Measurements from ENCODE around the gene ZNF554. TPM values are rescaled to one million over a fixed set of nuclear protein-coding genes. Genes with fewer than 3 reads are reported as not detected.
"Not testable (repeated sequence)": the region's sequence is repeated elsewhere in the genome, so short reads cannot be mapped to it uniquely, and the experiment has no call there.

The ZNF554 gene
- total RNA-seq, 2 donors from 2014 or later, result 8.4 to 9.2 TPM

DNA sequence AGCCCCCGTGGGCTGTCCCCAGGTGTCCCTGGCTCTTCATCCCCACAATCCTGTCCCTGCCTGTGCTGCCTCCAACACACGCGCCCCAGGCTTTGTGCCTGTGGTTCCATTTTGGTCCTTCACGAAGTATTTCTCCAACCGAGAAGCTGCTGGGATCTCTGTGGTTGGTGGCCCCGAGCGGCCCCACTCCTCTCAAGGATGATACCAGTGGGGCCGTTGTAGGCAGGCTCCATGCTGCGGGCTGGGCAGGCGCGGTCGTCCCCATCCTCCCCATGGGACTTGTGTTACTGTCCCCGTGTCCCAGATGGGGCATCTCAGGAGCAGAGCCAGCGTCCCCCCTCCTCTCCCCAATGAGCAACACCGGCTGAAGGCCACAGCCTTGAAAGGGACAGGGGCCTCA is 3.7 kb upstream of the ZNF554 start:
- Histone ChIP-seq H3K9me3 (ENCODE audit: control insufficient read depth, low read length) (no peaks in the 10 kb centered on the region), H3K36me3 (ENCODE audit: control insufficient read depth, insufficient read depth, low read length) (peaks cover 10% of the 10 kb centered on the region), H3K27me3 (ENCODE audit: control insufficient read depth, insufficient read depth, low read length, poor library complexity, severe bottlenecking) (no peaks in the 10 kb centered on the region), H3K4me3 (ENCODE audit: low read length) (no peak overlapping the region), H3K27ac (ENCODE audit: low read depth, low read length) (no peak overlapping the region), H3K4me1 (ENCODE audit: control insufficient read depth, insufficient read depth, low read length) (no peaks in the 10 kb centered on the region), H3K9ac (ENCODE audit: extremely low read depth, low read length, poor library complexity, severe bottlenecking) (no peak overlapping the region)
- TF ChIP-seq, protein P1, sequence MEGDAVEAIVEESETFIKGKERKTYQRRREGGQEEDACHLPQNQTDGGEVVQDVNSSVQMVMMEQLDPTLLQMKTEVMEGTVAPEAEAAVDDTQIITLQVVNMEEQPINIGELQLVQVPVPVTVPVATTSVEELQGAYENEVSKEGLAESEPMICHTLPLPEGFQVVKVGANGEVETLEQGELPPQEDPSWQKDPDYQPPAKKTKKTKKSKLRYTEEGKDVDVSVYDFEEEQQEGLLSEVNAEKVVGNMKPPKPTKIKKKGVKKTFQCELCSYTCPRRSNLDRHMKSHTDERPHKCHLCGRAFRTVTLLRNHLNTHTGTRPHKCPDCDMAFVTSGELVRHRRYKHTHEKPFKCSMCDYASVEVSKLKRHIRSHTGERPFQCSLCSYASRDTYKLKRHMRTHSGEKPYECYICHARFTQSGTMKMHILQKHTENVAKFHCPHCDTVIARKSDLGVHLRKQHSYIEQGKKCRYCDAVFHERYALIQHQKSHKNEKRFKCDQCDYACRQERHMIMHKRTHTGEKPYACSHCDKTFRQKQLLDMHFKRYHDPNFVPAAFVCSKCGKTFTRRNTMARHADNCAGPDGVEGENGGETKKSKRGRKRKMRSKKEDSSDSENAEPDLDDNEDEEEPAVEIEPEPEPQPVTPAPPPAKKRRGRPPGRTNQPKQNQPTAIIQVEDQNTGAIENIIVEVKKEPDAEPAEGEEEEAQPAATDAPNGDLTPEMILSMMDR (conservative IDR thresholded peaks at IDR 0.05), result no peak
- H3K9me3 Mint-ChIP-seq, result no peaks in the 10 kb centered on the region
- H3K4me1 Mint-ChIP-seq, result no peaks in the 10 kb centered on the region
- H3K27ac Mint-ChIP-seq, result no peak overlapping the region
- H3K4me3 Mint-ChIP-seq, result no peak overlapping the region
- peaks cover 7% of the 10 kb centered on the region for H3K36me3 Mint-ChIP-seq (ENCODE audit: low read depth)
- WGBS, 2 experiments (ENCODE audit: insufficient coverage in 1 of 2, insufficient read length in 1 of 2), result 89 to 98% methylated on average over 10 to 15 of the region's 15 CpGs
- DNase-seq, result no peak
- H3K27me3 Mint-ChIP-seq (ENCODE audit: insufficient read depth), result no peaks in the 10 kb centered on the region

DNA sequence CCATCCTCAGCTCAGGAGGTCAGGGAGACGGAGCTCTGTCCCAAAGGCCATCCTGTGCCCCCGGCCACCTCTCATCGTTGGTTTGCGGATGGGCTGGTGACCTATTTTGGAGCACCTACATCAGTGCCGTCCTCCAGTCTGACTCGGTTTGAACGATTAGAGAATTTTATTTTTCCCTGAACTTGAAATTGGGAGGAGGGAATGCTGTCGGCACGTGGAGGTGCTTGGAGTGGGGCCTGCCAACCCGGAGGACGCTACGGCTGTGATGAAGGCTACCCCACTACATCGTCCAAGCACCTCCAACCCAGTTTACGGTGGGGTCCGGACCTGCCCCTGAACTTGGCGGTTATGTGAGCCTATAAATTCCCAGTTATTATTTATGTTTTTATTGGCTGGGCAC is 3.0 kb upstream of the ZNF554 start:
- H3K36me3 ChIP-seq (ENCODE audit: control insufficient read depth, insufficient read depth, low read length), result peaks cover 6% of the 10 kb centered on the region
- no peak overlapping the region for H3K4me3 ChIP-seq (ENCODE audit: low read length)
- H3K4me1 ChIP-seq (ENCODE audit: control insufficient read depth, insufficient read depth, low read length), result no peaks in the 10 kb centered on the region
- no peaks in the 10 kb centered on the region for H3K27me3 ChIP-seq (ENCODE audit: control insufficient read depth, insufficient read depth, low read length, poor library complexity, severe bottlenecking)
- WGBS, 2 experiments (ENCODE audit: insufficient coverage in 1 of 2, insufficient read length in 1 of 2), result 95 to 97% methylated on average over 12 to 16 of the region's 16 CpGs
- Mint-ChIP-seq H3K27me3 (ENCODE audit: insufficient read depth) (no peaks in the 10 kb centered on the region), H3K4me1 (no peaks in the 10 kb centered on the region), H3K9me3 (no peaks in the 10 kb centered on the region), H3K4me3 (no peak overlapping the region), H3K36me3 (ENCODE audit: low read depth) (peaks cover 4% of the 10 kb centered on the region), H3K27ac (no peak overlapping the region)
- H3K27ac ChIP-seq (ENCODE audit: low read depth, low read length), result no peak overlapping the region
- no peak for DNase-seq
- TF ChIP-seq, protein P1 (conservative IDR thresholded peaks at IDR 0.05), result no peak
- H3K9me3 ChIP-seq (ENCODE audit: control insufficient read depth, low read length), result no peaks in the 10 kb centered on the region
- H3K9ac ChIP-seq (ENCODE audit: extremely low read depth, low read length, poor library complexity, severe bottlenecking), result no peak overlapping the region

DNA sequence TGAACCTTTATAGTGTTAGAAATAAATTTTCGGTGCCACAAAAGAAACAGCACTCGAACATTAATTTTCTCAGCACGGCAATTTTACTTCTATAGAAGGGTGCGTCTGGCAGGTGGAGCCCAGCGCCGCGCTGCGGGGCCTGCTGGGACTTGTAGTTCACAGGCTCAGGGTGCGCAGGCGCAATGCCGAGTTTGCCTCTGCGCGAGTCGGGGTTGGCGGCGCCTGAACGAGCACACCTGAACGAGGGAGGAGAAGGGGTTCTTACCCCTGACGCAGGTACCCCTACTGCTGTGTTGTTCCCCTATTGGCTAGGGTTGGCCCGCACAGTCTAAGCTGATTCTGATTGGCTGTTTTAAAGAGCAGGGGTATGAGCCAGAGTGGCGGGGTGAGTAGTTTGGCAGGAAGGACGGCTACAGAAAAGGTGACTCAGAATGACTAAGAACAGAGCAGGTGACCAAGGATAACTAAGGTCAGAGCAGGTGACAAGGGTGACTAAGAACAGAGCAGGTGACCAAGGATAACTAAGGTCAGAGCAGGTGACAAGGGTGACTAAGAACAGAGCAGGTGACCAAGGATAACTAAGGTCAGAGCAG is 2.3 kb upstream of the ZNF554 start:
- not testable (repeated sequence) for H3K27me3 Mint-ChIP-seq (ENCODE audit: insufficient read depth); H3K4me3 ChIP-seq (ENCODE audit: low read length); H3K4me1 Mint-ChIP-seq; H3K27me3 ChIP-seq (ENCODE audit: control insufficient read depth, insufficient read depth, low read length, poor library complexity, severe bottlenecking); H3K9me3 Mint-ChIP-seq; H3K36me3 Mint-ChIP-seq (ENCODE audit: low read depth); H3K36me3 ChIP-seq (ENCODE audit: control insufficient read depth, insufficient read depth, low read length); H3K27ac Mint-ChIP-seq; H3K9me3 ChIP-seq (ENCODE audit: control insufficient read depth, low read length); H3K4me1 ChIP-seq (ENCODE audit: control insufficient read depth, insufficient read depth, low read length); H3K9ac ChIP-seq (ENCODE audit: extremely low read depth, low read length, poor library complexity, severe bottlenecking); H3K4me3 Mint-ChIP-seq; H3K27ac ChIP-seq (ENCODE audit: low read depth, low read length)
- DNase-seq, result peak; percentile 93
- 91 to 94% methylated on average over 17 to 21 of the region's 22 CpGs for WGBS, 2 experiments (ENCODE audit: insufficient coverage in 1 of 2, insufficient read length in 1 of 2)

Measured in endodermal cell (in vitro differentiated cells).